Measurements from ENCODE around the gene TEX22.

The TEX22 gene

GRCh38 chr14:105411985-105412770 lies 13.8 kb downstream of the TEX22 start:
- no peak for TF ChIP-seq CTCF (IDR thresholded peaks at IDR 0.05; ENCODE audit: control insufficient read depth, insufficient read depth, low read depth, low read length, missing control alignments)
- no peak overlapping the region for H3K4me3 ChIP-seq (ENCODE audit: control insufficient read depth, low read depth, low read length)
- no peak for DNase-seq (ENCODE audit: low read depth)

GRCh38 chr14:105412771-105413543 lies 14.6 kb downstream of the TEX22 start:
- TF ChIP-seq CTCF (IDR thresholded peaks at IDR 0.05; ENCODE audit: control insufficient read depth, insufficient read depth, low read depth, low read length, missing control alignments): no peak
- no peak overlapping the region for H3K4me3 ChIP-seq (ENCODE audit: control insufficient read depth, low read depth, low read length)
- no peak for DNase-seq (ENCODE audit: low read depth)

- no peak overlapping the region for H3K4me3 ChIP-seq (ENCODE audit: control insufficient read depth, low read depth, low read length)
- no peak for TF ChIP-seq CTCF (IDR thresholded peaks at IDR 0.05; ENCODE audit: control insufficient read depth, insufficient read depth, low read depth, low read length, missing control alignments)
- DNase-seq (ENCODE audit: low read depth): no peak
Observed at GRCh38 chr14:105413544-105413886, 15.2 kb downstream of the TEX22 start.

- TF ChIP-seq CTCF (IDR thresholded peaks at IDR 0.05; ENCODE audit: control insufficient read depth, insufficient read depth, low read depth, low read length, missing control alignments): peak; percentile 29
- no peak for DNase-seq (ENCODE audit: low read depth)
- H3K4me3 ChIP-seq (ENCODE audit: control insufficient read depth, low read depth, low read length): peak overlapping the region; percentile 23
Observed at GRCh38 chr14:105414456-105415371, 16.4 kb downstream of the TEX22 start.

GRCh38 chr14:105415481-105416428 lies 17.4 kb downstream of the TEX22 start:
- H3K4me3 ChIP-seq (ENCODE audit: control insufficient read depth, low read depth, low read length): no peak overlapping the region
- DNase-seq (ENCODE audit: low read depth): no peak
- TF ChIP-seq CTCF (IDR thresholded peaks at IDR 0.05; ENCODE audit: control insufficient read depth, insufficient read depth, low read depth, low read length, missing control alignments): no peak

Data from AG09309 (cell line).